Activated T-cell treated with anti-CD3 and anti-CD28 coated beads, Interleukin-2, amount 50 U/mL, for 72 hours (primary cell): ENCODE measurements around the gene GPX7. TPM values are rescaled to one million over a fixed set of nuclear protein-coding genes. Genes with fewer than 3 reads are reported as not detected.

Source experiments
- ATAC-seq, 2 donors: fragments of 150-1000 bp; cut with Tn5 transposase; replicated peaks in 1 of 2; 2 replicates each; pipeline ENCODE4 v1.10.0; 2021; ENCODE audit warnings: moderate library complexity in 2 of 2, mild to moderate bottlenecking in 1 of 2
- DNase-seq, 2 donors: peaks; one replicate each; pipeline ENCODE4 v3.0.0; 2021 to 2022; ENCODE audit warnings: mixed read lengths in 1 of 2
- H3K27ac Mint-ChIP-seq: one replicate; pipeline ENCODE4 v1.8.0; 2022; ENCODE audit warnings: mild to moderate bottlenecking, moderate library complexity, mixed read lengths
- H3K27me3 Mint-ChIP-seq: one replicate; pipeline ENCODE4 v1.8.0; 2022; ENCODE audit warnings: low read depth, mixed read lengths
- H3K36me3 Mint-ChIP-seq, 2 donors: one replicate each; pipeline ENCODE4 v1.8.0; 2022; ENCODE audit warnings: mixed read lengths in 2 of 2, mild to moderate bottlenecking in 1 of 2; ENCODE audit not compliant: insufficient read depth in 2 of 2
- H3K4me1 Mint-ChIP-seq: one replicate; pipeline ENCODE4 v1.8.0; 2022; ENCODE audit warnings: low read depth, mixed read lengths
- H3K4me3 Mint-ChIP-seq, 2 donors: one replicate each; pipeline ENCODE4 v1.8.0; 2022; ENCODE audit warnings: mild to moderate bottlenecking in 2 of 2, mixed read lengths in 2 of 2, moderate library complexity in 2 of 2
- H3K9me3 Mint-ChIP-seq, 2 donors: one replicate each; pipeline ENCODE4 v1.8.0; 2022; ENCODE audit warnings: mixed read lengths in 2 of 2
- total RNA-seq, 2 donors: library from RNA; stranded (reverse); gene quantifications; one replicate each; pipeline ENCODE4 v1.2.3, GENCODE V29; 2022

GPX7 gene
- total RNA-seq, 2 donors from 2014 or later: 26.3 to 27.6 TPM

DNA sequence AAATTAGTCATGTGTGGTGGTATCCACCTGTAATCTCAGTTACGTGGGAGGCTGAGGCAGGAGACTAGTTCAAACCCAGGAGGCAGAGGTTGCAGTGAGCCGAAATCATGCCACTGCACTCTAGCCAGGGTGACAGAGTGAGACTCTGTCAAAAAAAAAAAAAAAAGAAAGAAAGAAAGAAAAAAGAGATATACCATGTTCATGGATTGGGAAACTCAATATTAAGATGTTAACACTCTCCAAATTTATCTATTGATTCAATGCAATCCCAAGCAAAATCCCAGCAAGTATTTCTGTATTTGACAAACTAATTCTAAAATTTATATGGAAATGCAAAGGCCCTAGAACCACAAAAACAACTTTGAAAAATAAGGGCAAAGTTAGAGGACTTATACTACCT, 19.8 kb downstream of the GPX7 start:
- H3K4me3 Mint-ChIP-seq: no peak overlapping the region
- H3K27ac Mint-ChIP-seq: no peak overlapping the region
- peaks cover 4 to 5% of the 10 kb centered on the region in 2 donors for H3K36me3 Mint-ChIP-seq
- no peaks in the 10 kb centered on the region for H3K27me3 Mint-ChIP-seq
- no peak for DNase-seq
- no peaks in the 10 kb centered on the region for H3K9me3 Mint-ChIP-seq
- H3K4me1 Mint-ChIP-seq: peaks cover 10% of the 10 kb centered on the region
- no peak for ATAC-seq

DNA sequence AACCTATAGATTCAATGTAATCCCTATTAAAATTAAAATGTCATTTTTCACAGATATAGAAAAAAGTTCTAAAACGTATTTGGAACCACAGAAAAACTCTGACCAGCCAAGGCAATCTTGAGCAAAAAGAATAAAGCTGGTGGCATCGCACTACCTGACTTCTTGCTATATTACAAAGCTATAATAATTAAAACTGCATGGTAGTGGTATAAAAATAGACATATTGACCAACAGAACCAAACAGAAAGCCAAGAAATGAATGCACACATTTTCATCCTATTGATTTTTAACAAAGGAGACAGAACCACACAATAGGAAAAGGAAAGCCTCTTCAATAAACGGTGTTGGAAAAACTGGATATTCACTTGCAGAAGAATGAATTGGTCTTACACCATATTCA, 21.6 kb downstream of the GPX7 start:
- H3K4me1 Mint-ChIP-seq: peaks cover 13% of the 10 kb centered on the region
- H3K27ac Mint-ChIP-seq: no peak overlapping the region
- ATAC-seq (no peak), DNase-seq (no peak)
- peaks cover 4 to 5% of the 10 kb centered on the region in 2 donors for H3K36me3 Mint-ChIP-seq
- H3K4me3 Mint-ChIP-seq: no peak overlapping the region
- no peaks in the 10 kb centered on the region for H3K27me3 Mint-ChIP-seq
- no peaks in the 10 kb centered on the region for H3K9me3 Mint-ChIP-seq

DNA sequence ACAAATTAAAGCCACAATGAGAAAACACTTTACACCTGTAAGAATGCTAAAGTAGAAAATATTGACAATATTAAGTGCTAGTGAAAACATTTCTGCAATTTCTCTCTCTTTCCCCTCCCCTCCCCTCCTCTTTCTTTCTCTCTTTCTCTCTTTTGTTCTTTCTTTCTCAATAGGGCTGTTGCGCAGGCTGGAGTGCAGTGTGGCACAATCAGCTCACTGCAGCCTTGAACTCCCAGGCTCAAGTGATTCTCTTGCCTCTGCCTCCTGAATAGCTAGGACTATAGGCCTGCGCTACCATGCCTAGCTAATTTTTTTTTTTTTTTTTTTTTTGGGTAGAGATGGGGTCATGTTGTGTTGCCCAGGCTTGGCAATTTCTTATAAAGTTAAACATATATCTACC, 24.9 kb downstream of the GPX7 start:
- Mint-ChIP-seq H3K9me3 (no peaks in the 10 kb centered on the region), H3K4me1 (peaks cover 25% of the 10 kb centered on the region), H3K4me3 (no peak overlapping the region), H3K36me3 (peaks cover 0 to 2% of the 10 kb centered on the region in 2 donors), H3K27me3 (no peaks in the 10 kb centered on the region), H3K27ac (no peak overlapping the region)
- DNase-seq (no peak), ATAC-seq (no peak)

DNA sequence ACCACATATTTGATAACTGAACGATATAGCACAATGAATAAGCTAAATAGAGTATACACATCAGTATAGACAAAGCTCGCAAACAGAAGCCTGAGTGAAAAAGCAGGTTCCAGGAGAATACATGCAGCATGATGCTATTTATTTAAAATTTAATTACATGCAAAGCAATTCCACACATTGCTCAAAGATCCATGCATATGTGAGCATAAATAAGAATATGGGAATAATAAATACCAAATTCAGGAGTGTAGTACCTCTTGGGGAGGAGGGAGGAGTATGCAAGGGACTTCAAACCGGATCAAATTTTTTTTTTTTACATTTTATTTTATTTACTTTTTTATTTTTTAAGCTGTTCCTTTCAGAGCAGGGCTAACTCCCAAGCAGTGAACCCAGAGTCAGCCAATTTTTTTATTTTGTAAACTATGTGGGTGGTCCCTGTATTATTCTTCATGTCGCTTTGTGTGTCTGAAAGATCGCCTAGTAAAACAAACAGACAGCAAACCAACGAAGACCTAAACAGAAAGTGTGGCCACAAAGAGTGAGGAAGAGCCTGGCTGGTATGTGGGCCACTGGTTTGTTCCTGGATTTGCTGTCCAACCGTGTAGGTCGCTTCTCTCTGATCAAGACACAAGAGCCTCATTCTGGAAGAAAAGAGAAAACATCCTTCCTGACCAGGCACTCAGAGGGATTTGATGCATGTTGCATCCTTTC, 26.6 kb downstream of the GPX7 start:
- Mint-ChIP-seq H3K4me3 (no peak overlapping the region), H3K36me3 (no peaks in the 10 kb centered on the region), H3K4me1 (peaks cover 36% of the 10 kb centered on the region), H3K27ac (no peak overlapping the region), H3K9me3 (no peaks in the 10 kb centered on the region), H3K27me3 (no peaks in the 10 kb centered on the region)
- ATAC-seq (no peak), DNase-seq (no peak)

DNA sequence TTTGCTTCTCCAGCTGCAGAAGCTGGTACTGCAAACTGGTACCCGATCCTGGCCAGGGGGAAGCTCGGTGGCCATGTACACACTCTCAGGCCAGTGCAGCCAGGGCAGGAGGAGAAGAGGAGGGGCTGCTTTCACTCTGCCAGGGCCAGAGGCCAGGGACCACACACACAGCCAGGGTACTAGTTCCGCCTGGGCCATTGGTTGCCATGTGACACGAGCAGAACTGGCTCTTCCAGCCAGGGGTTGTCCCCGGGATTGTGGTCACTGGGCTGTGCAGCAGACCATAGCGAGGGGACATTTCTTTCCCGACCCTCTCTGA, 27.1 kb downstream of the GPX7 start:
- Mint-ChIP-seq H3K4me1 (peaks cover 41% of the 10 kb centered on the region), H3K9me3 (no peaks in the 10 kb centered on the region), H3K4me3 (no peak overlapping the region), H3K27ac (no peak overlapping the region), H3K36me3 (no peaks in the 10 kb centered on the region), H3K27me3 (no peaks in the 10 kb centered on the region)
- DNase-seq: no peak
- no peak for ATAC-seq

DNA sequence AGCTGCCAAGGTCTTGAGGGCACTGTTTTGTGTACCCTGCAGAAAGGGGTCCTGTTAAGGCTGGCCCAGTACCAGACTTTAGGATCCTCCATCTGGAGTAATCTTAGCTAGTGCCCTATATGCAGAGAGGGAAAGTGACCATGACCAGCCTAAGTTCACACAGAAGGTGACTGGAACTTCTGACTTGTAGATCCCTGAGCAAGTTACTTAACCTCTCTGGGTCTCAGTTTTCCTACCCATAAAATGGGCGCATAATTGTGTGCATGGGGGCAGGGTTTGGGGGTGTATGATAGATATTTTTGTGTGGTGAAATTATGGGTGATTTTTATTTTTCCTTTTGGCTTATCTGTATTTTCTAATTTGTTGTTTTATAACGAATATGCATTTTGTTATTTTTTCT, 27.5 kb downstream of the GPX7 start:
- no peaks in the 10 kb centered on the region for H3K9me3 Mint-ChIP-seq
- H3K4me3 Mint-ChIP-seq: no peak overlapping the region
- ATAC-seq (no peak), DNase-seq (no peak)
- peaks cover 45% of the 10 kb centered on the region for H3K4me1 Mint-ChIP-seq
- no peaks in the 10 kb centered on the region for H3K36me3 Mint-ChIP-seq
- no peak overlapping the region for H3K27ac Mint-ChIP-seq
- H3K27me3 Mint-ChIP-seq: no peaks in the 10 kb centered on the region

DNA sequence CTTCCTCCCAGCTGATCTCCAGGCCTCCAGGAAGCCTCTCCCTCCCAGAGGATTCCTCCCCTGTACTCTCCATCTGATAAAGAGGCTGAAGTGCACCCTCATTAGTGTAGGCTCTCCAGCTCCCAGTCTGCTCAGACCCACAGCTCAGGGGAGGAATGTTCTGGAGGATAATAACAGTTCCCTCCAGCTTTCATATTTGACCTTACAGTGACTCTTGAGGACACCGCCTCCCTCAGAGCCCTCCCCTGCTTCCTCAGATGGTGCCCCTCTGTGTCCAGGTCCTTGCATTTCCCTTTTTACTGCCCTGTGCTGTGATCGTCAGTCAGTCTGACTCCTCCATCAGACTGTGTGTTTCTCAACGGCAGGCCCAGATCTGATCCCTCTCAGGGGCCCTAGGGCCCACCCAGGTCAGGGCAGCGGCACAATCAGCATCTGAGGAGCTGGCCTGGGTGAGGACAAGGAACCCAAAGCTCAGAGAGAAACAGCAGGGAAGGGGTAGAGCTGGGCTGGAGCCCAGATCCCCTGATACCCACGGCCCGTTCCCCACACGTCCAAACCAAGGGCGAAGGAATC, 29.7 kb downstream of the GPX7 start:
- peak overlapping the region; percentile 72 to 80 for H3K4me3 Mint-ChIP-seq
- ATAC-seq (no peak), DNase-seq (peak in 1 of 2 donors; percentile 10)
- H3K9me3 Mint-ChIP-seq: no peaks in the 10 kb centered on the region
- no peaks in the 10 kb centered on the region for H3K27me3 Mint-ChIP-seq
- peaks cover 58% of the 10 kb centered on the region for H3K4me1 Mint-ChIP-seq
- H3K36me3 Mint-ChIP-seq: no peaks in the 10 kb centered on the region
- H3K27ac Mint-ChIP-seq: peak overlapping the region; percentile 75

DNA sequence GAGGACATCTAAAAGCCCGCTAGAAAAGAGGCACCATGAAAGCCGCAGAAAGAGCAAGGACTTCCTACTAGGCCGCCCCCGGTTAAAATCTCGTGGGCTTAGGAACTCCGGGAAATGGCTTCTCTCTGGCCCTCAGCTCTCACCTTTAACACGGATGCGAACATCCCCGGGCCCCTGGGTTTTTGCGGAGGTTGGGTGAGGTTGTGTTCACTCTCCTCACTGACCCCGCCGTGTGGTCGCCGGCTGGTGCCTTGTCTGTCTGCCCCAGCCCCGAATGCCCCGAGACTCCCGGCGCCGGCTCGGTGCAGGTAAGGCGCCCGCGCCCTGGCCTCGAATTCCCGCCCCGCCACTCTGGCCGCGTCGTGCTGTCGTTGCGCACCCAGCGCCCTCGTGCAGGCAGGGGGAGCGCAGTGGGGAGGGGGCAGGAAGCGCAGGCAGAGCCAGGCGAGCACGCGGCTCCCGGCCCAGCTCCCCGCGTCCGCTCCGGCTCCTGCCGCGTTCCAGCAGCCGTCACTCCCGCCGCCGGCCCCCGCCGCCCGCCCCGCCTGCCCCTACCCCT, 30.6 kb downstream of the GPX7 start, which contains the start of gene SHISAL2A:
Gene SHISAL2A, plus strand, starts transcription at position 437 of the 559 bp plus-strand sequence. CDS start 326 bp downstream, outside the sequence.
- H3K36me3 Mint-ChIP-seq: no peaks in the 10 kb centered on the region
- peak within 1 kb of the TSS; percentile 80 to 91 for H3K4me3 Mint-ChIP-seq
- no peaks in the 10 kb centered on the region for H3K9me3 Mint-ChIP-seq
- DNase-seq: peak; percentile 65 to 72
- H3K27me3 Mint-ChIP-seq: no peaks in the 10 kb centered on the region
- peaks cover 63% of the 10 kb centered on the region for H3K4me1 Mint-ChIP-seq
- peak; percentile 45 to 51 for ATAC-seq
- peak within 1 kb of the TSS; percentile 90 for H3K27ac Mint-ChIP-seq

DNA sequence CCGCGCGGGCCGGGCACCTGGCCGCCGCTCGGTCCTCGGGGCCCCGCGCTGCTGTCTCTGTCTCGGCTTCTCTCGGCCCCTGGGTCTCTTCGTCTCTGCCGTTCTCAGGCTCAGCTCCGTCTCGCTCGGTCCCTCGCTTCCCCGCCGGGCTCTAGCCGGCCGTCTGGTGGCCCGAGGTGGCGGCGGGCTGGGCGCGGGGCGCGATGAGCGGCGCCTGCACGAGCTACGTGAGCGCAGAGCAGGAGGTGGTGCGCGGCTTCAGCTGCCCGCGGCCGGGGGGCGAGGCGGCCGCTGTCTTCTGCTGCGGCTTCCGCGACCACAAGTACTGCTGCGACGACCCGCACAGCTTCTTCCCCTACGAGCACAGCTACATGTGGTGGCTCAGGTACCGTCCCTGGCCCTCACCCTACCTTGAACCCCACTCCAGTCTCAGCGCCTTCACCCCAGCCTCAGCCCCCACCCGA, 31.2 kb downstream of the GPX7 start:
- peaks cover 68% of the 10 kb centered on the region for H3K4me1 Mint-ChIP-seq
- no peaks in the 10 kb centered on the region for H3K9me3 Mint-ChIP-seq
- no peaks in the 10 kb centered on the region for H3K27me3 Mint-ChIP-seq
- ATAC-seq (peak; percentile 37 to 38), DNase-seq (peak; percentile 48 to 60)
- peak overlapping the region; percentile 90 for H3K27ac Mint-ChIP-seq
- H3K4me3 Mint-ChIP-seq: peak overlapping the region; percentile 71 to 91
- no peaks in the 10 kb centered on the region for H3K36me3 Mint-ChIP-seq

DNA sequence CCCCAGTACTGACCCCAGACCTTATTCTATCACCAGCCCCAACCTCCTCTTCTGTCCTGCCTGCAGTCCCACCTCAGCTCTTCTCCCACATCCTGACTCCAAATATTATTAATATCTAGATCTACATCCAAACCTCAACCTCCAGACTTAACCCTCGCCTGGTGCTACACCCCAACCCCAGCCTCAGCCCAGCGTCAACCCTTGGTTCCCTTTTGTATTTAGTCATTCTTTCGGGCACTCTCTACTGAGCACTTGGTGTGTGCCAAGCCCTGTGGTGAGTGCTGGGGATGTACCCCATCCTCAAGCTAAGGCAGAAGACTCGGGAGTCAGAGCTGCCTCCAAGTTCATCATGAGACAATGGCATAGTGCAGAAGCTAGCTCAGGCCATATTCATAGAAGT, 31.9 kb downstream of the GPX7 start:
- peaks cover 74% of the 10 kb centered on the region for H3K4me1 Mint-ChIP-seq
- ATAC-seq: peak; percentile 31 to 52

DNA sequence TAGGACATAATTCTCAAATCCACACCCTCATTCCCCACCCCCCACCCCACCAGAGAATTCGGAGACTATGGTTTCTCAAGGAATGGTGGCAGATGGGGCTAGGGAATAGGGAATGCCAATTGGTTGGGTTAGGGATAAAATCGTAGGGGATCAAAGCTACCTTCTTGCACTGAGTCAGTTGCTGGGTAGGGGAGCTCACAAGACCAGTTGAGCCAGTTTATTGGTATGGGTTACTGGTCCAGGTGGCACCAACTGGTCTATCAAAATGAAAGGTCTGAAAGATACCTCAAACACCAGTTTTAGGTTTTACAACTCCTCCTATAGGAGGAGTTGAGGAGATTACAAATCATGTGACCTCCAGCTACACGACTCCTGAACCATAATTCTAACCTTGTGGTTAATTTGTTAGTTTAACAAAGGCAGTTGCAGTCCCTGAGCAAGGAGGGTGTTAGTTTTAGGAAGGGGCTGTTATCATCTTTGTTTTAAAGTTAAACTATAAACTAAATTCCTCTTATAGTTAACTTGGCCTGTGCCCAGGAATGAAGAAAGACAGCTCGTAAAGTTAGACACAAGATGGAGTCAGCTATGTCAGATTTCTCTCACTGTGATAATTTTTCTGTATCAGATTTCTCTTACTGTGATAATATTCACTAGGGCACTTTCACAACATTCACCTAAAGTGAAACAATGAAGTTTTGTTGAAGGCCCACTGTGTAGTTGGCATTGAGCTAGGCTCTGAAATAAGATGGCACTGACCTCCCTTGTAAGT, 33.3 kb downstream of the GPX7 start:
- no peaks in the 10 kb centered on the region for H3K36me3 Mint-ChIP-seq
- DNase-seq (no peak), ATAC-seq (no peak)
- no peaks in the 10 kb centered on the region for H3K27me3 Mint-ChIP-seq
- H3K9me3 Mint-ChIP-seq: no peaks in the 10 kb centered on the region
- H3K4me1 Mint-ChIP-seq: peaks cover 78% of the 10 kb centered on the region
- H3K27ac Mint-ChIP-seq: peak overlapping the region; percentile 88
- H3K4me3 Mint-ChIP-seq: peak overlapping the region; percentile 39 to 71

More for the DNA sequence above, 31.9 kb downstream of the GPX7 start:
- no peaks in the 10 kb centered on the region for H3K36me3 Mint-ChIP-seq
- no peaks in the 10 kb centered on the region for H3K9me3 Mint-ChIP-seq
- peak overlapping the region; percentile 71 to 91 for H3K4me3 Mint-ChIP-seq
- H3K27me3 Mint-ChIP-seq: no peaks in the 10 kb centered on the region
- peak; percentile 40 to 53 for DNase-seq
- H3K27ac Mint-ChIP-seq: peak overlapping the region; percentile 58

DNA sequence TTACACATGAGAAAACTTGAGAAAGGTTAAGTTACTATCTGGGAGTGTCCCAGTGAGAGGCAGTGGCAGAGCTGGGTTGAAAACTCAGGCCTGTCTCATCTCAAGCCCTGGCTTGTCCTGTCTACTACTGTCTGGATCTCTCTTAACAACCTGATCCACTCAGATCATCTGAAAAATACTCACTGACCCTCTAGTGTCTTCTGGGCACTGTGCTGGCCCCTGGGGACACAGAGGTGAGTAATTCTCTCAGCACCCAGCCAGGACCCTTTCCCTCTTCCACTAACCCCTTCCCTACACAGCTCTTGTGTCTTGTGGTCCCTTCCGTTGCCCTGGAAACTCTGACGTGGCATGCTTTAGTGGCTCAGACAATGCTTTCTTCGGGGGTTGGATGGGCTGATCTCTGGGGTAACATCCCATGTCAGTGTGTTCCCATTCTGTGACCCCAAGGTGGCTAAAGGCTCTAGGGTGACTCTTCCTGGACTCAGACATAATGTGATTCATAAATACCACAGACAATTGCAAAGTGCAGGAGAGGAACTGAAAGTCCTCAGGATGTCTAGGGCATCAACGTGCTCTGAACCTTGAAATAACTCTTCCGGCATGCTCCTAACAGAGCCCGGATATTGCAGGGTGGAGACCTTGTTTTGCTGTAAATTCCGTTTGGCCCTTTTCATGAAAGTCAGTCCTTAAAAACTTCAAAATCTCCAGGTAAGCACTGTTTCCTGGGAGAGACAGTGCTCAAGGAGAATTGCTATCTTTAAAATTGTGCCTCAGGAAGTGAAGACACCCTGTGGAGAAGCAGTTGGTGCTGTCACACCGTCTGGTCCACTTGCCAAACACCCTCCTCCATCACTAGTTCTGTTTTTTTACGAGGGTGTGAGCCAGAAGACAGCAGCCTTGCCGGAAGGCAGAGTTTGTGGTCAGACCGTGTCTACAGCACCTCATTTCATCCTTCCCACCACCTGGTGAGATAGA, 34.8 kb downstream of the GPX7 start:
- Mint-ChIP-seq H3K27me3 (no peaks in the 10 kb centered on the region), H3K9me3 (peaks cover 0 to 5% of the 10 kb centered on the region in 2 donors), H3K27ac (peak overlapping the region; percentile 97), H3K4me1 (peaks cover 86% of the 10 kb centered on the region), H3K36me3 (no peaks in the 10 kb centered on the region), H3K4me3 (peak overlapping the region; percentile 85 to 91)
- peak; percentile 65 to 72 for DNase-seq
- peak; percentile 63 to 65 for ATAC-seq
